Gastroesophageal sphincter (tissue), 3 donors: ENCODE data around the gene HSP90AA1.

ENCODE experiments used
- EP300 ChIP-seq: sonication (generic); formaldehyde crosslinking; IDR thresholded peaks from one replicate; pipeline ENCODE4 v1.6.1; 2017; ENCODE audit warnings: antibody characterized with exemption, mild to moderate bottlenecking
- POLR2A ChIP-seq, 2 donors: fragments of 450-650 bp; IDR thresholded peaks; one replicate each; pipeline ENCODE4 v1.6.1; 2017; ENCODE audit warnings: antibody characterized with exemption in 2 of 2, mild to moderate bottlenecking in 2 of 2, moderate library complexity in 1 of 2
- POLR2AphosphoS5 ChIP-seq: sonication (generic); formaldehyde crosslinking; IDR thresholded peaks from one replicate; pipeline ENCODE4 v1.6.1; 2017; ENCODE audit warnings: antibody characterized with exemption
- TF ChIP-seq, protein P1 (sequence below), 4 experiments: fragments of 200-600 bp in 2 of 4; fragments of 450-650 bp in 2 of 4; sonication (generic) in 1 of 4; IDR thresholded peaks; one replicate each; pipeline ENCODE4 v1.5.1; 2017 to 2019; ENCODE audit warnings: antibody characterized with exemption in 4 of 4, mild to moderate bottlenecking in 2 of 4, moderate library complexity in 2 of 4

DNA sequence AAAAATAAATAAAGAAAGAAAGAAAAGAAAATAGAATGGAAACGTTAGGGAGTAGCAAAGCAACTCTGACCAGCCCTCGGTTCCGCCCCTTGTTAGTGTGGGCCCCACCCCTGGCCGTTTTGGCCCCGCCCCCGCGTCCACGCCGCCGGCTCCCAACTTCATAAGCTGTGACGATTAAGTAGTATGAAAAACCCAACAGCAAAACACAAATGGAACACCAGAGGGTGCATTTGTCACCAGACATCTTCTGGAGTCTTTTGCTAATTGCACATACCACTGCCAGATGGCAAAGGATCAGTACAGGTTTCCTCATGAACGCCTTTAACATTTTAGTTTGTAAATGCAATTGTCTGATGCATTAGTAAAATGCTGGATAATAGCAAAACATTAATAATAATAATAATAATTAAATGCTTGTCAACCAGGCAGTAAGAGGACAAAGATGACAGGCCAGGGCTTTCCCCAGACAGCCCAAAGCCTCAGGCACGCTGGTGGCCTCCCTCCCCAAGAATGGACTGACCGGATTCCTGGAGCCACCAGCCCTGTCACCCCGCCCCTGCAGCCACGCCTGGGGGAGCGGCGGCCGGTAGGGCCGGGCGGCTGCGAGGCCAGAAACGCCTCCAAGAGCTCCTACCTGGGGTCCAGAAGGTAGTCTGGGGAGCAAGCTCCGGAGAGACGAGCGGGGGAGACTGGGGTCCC is 23.6 kb downstream of the HSP90AA1 start:
- TF ChIP-seq, protein P1, sequence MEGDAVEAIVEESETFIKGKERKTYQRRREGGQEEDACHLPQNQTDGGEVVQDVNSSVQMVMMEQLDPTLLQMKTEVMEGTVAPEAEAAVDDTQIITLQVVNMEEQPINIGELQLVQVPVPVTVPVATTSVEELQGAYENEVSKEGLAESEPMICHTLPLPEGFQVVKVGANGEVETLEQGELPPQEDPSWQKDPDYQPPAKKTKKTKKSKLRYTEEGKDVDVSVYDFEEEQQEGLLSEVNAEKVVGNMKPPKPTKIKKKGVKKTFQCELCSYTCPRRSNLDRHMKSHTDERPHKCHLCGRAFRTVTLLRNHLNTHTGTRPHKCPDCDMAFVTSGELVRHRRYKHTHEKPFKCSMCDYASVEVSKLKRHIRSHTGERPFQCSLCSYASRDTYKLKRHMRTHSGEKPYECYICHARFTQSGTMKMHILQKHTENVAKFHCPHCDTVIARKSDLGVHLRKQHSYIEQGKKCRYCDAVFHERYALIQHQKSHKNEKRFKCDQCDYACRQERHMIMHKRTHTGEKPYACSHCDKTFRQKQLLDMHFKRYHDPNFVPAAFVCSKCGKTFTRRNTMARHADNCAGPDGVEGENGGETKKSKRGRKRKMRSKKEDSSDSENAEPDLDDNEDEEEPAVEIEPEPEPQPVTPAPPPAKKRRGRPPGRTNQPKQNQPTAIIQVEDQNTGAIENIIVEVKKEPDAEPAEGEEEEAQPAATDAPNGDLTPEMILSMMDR (IDR thresholded peaks at IDR 0.05): peak in 3 of 4 experiments; percentile 51 to 64 (median 54)
- no peak for TF ChIP-seq POLR2A (IDR thresholded peaks at IDR 0.05)
- no peak for TF ChIP-seq EP300
- no peak for TF ChIP-seq POLR2AphosphoS5
